GM18907 (cell line): ENCODE data around the gene CXCL14.

Source experiments
- ATAC-seq: cut with Tn5 transposase; IDR thresholded peaks from one replicate; pipeline ENCODE4 v1.9.1; 2021; ENCODE audit warnings: mild to moderate bottlenecking, moderate library complexity; ENCODE audit not compliant: unreplicated experiment

CXCL14 gene, protein sequence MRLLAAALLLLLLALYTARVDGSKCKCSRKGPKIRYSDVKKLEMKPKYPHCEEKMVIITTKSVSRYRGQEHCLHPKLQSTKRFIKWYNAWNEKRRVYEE

DNA sequence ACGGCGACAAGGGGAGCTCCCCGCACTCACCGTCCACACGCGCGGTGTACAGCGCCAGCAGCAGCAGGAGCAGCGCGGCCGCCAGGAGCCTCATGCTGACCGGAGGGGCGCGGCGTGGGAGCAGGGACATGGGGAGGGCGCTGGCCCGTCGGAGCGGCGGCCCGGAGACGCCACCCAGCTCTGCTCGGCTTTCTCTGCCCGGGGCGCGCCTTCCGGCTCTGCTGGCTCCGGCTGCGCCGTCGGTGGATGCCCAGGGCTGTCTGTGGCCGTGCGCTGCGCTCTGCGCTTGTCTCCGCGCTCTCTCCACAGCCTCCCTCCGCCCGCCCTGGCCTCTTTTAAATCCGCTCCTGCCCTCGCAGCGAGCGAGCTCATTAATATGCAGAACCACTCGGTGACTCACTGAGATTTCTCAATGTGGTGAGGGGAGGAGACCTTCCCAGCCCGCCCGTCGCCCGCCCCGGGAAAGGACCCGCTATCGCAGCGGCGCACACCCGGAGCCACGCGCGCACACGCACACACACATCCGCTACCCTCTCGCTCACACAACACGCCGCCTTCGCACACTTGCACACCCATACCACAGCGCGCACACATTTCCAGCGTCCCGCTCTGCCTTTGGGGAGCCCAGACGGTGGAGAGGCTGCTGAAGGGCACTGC lies at the start of gene CXCL14:
Gene CXCL14, minus strand, starts transcription at position 307 of the 657 bp plus-strand sequence. Its CDS starts 213 bp downstream, at position 94.
- no peak for ATAC-seq

DNA sequence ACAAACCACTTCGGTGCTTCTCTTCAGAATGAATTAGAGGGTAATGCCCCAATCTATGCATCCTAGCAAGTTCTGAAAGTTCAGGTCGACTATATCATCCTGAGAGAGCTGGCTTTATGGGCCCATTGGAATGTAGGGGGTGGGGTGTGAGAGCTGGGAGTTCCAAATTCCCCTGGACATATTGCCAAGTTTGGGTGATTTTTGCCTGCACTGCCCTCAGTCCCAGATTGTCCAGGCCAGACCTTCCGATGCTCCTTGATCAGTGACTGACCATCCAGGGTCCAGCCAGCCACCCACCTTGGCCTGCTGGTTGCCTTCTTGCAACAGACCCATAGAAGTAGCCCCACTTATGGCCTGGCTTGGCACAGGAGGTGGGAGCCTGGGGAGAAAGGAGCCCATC lies 47.8 kb upstream of the CXCL14 start:
- ATAC-seq: no peak

DNA sequence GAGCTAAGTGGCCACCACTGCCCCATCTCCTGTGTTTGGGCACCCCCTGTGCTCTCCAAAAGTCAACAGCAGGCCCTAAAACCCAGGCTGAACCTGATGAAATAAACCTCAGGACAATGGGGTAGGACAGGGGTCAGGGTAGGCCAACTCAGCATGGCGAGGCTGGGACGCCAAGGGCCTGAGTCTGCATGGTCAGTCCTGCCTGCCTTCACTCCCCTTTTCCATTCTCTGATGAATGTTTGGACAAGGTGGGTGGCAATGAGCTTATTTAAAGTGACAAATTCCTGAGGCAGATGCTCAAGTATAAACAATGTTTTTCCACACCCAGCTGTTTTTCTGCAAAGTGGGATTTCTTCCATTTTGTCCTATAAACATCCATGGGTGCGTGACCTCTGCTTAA lies 47.2 kb upstream of the CXCL14 start:
- no peak for ATAC-seq

DNA sequence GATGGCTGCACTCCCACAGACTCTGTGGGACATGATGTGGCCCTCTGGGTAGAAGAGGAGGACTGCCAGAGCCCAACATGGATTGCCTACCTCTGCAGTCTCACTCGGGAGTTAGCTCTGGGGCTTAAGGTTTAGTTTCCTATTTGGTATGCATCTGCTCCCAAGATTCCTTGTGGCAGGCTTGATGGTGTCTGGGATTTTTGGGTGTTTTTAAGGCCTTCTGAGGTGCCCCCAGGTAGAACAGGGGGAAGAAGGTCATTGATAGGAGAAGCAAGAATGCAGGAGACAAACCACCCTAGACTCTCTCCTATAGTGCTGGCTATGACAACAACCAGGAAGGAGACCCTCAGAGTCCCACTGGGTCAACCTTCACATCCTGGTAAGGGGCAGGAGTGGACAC lies 46.7 kb upstream of the CXCL14 start:
- ATAC-seq: no peak

DNA sequence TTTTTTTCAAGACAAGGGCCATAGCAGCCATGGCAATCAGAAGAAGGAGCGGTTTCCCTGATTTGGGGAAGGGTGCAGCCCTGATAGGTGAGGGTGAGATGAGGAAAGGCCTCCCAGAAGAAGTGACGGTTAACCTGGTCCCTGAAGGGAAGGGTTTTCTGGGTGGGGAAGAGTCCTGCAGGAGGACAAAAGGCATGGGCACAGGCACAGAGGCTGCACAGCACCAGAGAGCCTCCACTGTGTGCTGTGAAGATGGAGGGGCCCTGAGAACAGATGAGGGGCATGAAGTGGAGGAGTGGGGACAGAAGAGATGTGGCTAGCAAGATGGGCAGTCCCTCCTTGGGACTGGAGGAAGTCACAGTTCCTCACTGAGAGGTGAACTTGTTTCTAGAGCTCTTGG lies 46.3 kb upstream of the CXCL14 start:
- no peak for ATAC-seq

DNA sequence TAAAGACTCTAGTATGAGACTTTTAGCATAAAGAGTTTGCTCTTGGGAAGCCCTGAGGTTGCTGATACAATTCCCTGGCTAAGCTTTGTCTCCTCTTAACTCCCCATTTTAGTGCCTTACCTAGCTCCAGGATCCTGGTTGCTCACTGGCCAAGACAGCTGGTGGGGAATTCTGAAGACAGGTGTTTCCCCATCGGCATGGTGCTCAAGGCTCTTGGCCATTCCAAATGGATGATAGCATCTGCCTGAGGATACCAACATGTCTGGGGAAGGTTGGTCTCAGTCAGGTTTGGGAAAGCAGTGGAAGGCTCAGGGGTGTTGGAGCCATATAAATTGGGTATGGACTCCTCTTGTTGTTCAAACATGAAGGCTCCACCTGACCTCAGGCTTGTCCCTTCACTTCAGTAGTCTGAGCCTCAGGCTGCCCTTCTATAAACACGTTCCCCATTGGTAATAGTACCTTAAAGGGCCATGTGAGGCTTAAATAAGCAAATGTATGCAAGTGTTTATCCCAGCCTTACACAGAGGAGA lies 44.5 kb upstream of the CXCL14 start:
- no peak for ATAC-seq

DNA sequence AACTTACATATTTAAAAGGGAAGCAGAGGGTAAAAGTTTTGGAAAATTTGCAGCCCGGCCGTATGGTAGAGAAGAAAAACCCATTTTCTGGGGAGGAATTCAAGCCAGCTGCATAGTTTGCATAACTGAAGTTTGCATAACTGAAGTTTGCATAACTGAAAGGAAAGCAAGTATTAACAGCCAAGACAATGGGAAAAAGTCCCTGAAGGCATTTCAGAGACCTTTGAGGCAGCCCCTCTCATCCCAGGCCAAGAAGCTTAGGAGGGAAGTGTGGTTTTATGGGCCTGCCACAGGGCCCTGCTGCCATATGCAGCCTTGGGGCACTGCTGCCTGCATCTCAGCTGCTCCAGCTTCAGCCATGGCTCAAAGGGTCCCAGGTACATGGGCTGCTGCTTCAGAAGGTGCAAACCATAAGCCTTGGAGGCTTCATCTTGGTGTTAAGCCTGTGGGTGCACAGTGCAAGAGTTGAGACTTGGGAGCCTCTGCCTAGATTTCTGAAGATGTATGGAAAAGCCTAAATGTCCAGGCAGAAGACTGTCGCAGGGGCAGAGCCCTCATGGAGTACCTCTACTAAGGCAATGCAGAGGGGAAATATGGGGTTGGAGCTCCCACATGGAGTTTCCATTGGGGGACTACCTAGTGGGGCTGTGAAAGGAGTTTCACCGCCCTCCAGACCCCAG lies 36.9 kb upstream of the CXCL14 start:
- no peak for ATAC-seq

DNA sequence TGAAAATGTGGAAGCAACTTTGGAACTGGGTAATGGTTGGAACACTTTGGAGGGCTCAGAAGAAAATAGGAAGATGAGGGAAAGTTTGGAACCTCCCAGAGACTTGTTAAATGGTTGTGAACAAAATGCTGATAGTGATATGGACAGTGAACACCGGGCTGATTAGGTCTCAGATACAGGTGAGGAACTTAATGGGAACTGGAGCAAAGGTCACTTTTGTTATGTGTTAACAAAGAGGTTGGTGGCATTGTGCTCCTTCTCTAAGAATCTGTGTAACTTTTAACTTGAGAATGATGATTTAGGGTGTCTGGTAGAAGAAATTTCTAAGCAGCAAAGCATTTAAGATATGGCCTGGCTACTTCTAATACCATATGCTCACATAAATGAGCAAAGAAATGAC lies 36.4 kb upstream of the CXCL14 start:
- ATAC-seq: no peak

DNA sequence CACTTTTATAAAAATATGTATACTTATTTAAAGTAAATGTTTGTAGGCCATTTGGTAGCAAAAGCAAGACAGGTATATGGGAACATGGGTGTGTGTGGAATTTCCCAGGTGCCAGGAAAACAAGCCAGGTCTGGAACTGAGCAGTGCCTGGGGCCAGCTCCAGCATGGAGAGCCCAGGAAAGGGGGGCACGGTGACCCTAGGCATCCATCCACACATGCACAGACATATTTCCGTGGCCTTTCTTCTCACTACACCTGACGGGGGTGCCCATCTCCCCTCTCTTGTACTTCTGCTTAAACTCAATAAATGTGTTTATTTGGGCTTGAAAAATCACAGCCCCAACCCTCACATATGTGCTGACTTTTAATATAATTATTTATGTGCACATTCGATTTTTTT lies 31.2 kb upstream of the CXCL14 start:
- no peak for ATAC-seq

DNA sequence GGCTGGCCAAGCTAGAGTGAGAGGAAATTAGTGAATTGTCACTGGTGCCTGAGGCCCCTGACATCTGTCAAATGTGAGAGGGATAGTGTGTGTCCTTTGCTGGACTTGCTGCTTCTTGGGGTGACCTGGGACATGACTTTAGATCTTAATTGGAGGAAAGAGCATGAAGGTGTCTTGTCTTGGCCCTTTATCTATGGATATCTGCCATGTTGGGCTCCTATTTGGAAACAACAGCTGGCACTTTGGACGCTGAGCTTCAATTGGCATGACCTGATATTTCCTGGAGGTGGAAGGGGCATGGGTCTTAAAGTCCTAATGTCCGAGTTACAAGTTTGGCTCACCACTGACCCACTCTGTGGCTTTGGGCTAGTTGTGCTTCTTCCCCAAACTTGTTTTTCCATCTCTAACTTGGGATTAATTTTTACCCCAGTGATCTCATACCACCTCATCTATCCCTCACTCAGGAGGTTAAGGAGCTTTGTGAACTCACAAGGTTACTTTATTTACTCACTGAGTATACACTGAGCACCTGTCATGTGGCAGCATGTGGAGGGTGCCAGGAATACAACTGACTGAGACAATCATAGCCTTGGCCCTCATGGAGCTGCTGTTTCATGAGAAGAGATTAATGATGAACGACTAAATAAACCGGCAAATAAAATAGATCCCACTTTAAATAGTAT lies 30.1 kb upstream of the CXCL14 start:
- no peak for ATAC-seq

DNA sequence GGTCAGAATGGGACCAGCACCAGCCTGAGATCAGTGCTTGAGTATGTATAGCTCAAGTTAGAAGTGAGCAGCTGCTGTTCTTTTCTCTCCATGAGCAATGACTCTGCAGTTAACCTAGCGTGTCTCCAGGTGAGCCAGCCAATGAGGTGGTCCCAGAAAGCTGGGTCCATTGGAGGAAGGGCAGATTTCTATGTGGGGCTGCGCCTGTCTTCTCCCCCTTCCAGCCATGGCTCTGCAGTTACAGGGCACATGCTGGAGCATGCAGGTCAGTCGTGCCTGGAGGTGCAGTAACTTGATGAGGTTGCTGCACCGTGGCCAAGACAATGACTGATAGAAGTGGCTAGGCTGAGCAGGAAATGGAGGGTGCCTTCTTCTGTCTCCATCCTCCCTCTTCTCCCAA lies 29.6 kb upstream of the CXCL14 start:
- ATAC-seq: no peak

DNA sequence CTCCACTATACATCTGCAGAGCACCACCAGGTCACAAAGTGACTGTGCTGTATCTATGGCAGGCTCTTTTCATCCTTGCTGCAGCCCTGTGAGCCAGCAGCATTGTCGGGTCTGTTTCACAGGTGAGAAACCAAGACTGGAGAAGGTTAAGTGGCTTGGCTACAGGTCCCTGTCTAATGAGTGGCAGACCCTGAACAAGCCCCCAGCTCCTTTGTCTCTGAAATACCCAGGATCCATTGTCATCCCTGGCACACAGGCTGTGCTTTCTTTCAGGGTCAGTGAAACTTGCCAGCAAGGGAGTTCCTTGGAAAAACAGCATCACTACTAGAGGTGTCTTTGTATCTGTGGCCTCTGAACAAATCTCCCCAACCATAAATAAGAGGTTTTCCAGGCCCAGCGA lies 27.6 kb upstream of the CXCL14 start:
- ATAC-seq: no peak

DNA sequence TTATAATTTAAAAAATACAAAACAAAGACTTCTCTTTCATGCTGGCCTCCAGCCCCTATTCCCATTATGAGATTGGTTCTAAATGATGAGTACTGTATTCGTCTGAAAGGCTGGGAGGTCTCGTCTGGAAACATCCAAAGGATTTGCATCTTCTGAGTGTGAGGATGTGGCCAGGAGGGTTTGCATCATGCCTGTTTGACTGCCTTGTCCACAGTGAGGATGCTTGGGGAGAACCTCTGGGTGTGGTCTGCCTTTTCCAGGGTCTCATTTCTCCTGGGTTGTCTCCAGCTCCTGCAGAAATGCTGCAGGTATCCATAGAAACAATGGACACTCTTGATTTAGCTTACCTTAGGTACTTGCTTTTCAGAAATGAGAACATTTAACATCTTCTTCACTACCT lies 26.4 kb upstream of the CXCL14 start:
- ATAC-seq: no peak

DNA sequence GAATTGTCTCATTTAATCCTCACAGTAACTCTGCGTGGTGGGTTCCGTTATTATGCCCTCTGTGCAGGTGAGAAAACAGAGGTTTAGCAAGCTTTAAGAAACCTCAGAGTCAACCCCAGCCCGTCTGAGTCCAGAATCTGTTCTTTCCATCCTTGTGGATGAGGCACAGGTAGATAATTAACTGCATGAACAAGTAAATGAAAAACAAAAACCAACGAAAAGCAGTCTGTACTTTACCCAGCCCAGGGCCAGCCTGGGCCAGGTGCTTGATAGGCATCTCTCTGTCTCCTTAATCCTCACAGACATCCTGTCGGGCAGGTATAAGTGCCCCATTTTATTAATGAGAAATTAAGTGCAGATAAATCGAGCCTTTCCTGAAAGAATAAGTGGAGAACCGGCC lies 25.3 kb upstream of the CXCL14 start:
- ATAC-seq: no peak

DNA sequence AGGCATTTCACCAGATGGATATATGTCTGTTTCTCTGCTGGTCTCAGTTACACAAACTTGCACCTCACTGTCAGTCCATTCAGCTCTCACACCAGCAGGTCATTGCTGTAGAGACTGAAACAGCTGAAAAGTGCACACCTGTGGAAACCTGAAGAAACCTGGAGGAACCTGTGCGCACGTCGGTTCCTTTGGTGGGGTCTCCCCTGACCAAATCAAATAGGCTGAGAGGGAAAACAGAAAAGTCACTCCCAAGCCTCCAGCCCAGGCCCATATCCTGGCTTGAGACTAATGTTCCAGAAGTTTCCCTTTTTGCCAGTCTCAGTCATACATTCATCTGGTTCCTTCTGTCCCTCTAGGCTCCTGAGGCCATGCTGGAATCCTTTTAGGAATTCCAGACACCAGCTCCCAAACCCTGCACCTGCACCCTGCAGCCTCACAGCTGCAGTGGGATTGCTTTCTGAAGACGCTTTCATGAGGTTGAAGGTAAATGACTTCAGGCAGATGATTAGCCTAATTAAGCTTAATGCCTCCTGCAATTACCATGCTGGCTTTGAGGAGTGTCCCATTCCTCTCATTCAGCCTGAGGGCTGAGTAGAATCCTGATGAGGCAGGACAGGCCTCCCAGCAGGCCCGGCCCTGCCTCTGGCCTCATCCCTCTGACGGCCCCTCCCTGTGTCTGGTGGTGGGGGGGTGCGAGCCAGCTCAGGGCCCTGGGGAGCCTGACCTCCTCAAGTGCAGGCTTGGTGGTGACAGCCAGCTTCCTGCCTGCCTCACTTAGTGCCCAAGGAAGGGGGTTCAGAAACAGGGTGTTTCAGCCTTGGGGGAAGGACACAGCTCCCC lies 24.3 kb upstream of the CXCL14 start:
- ATAC-seq: no peak

DNA sequence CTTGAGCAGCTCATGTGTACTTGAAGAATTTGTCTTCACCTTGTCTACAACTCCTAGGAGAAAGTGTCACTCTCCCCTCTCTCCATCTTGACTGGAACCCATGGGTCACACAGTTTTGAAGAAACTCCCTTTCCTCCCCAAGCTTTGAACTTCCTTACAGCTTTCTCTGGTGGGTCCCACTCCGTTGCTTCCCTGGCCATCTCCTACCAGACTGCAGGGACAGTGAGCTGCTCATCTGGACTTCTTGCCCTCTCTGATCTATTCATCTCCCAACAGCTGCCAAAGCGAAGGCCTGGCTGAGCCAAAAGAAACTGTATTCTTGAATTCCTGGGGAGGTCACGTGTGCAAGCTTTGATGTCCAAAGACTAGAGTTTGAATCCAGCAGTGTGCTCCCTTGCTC lies 22.7 kb upstream of the CXCL14 start:
- no peak for ATAC-seq

DNA sequence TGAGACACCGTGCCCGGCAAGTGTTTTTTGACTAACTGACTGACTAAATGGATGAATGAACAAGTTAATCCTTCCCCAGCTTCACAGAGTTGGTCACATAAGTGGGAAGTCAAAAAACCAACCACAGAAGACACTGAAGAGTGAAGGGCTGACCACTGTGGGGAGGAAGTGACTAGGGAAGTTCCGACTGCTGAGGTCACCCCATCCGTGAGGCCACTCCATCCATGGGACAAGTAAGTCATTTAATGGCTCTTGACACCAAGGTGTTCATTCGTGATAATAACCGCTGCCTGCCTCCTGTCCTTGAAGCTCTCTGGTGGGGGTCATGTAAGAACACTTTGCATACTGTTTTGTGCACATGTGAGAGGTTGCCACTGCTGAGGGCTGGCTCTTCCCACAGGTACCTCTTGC lies 22.2 kb upstream of the CXCL14 start:
- no peak for ATAC-seq

DNA sequence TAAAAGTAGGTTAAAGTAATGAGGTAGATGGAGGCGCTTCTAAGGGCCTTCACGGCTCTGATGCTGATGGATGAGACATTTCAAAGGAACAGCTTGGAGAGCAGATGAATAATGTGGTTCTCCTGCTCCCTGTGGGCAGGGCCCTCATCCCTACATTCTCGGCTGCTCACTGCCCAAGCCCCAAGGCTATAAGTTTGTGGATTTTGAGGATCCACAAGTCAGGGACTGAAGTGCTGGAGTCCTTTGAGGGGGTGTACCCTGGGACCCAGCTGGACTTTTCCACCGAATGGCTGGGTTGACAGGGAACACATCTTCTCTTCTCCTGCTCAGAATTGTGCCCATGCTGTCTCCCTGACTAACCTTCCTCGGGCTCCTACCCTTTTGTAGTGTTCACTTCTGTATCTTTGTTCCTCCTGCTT lies 21.4 kb upstream of the CXCL14 start:
- no peak for ATAC-seq

DNA sequence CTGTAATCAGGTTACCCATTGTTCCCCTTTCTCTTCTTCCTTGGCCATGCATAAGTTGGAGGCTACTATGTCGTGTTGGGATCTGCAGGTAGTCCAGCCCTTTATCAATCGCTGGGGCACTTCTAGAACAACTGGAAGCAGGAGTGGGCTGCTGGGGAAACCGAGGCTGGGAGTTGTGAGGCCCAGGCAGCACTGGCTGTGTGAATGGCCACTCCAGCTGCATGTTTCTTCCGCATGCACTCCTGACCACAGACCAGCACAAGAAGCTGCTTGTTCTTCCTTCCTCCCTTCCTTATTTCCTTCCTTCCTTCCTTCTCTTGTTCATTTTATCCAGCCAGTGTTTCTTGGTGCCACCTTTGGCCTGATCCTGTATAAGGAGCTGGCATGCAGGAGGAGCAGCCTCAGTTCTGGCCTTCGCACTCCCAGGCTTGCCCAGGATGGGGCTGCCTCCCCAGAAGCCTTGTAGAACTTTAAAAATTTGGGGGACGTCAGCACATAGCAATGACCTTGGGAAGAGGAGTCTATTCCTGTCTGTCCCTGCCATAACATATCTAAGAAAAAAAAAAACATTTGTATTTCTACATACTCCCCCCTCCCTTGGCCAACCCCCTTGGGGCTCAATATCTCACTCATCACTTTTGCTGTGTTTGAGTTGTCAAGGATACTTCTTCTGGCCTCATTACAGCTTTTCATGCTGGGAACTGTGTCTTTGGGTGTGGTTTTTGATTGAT lies 20.8 kb upstream of the CXCL14 start:
- ATAC-seq: no peak

DNA sequence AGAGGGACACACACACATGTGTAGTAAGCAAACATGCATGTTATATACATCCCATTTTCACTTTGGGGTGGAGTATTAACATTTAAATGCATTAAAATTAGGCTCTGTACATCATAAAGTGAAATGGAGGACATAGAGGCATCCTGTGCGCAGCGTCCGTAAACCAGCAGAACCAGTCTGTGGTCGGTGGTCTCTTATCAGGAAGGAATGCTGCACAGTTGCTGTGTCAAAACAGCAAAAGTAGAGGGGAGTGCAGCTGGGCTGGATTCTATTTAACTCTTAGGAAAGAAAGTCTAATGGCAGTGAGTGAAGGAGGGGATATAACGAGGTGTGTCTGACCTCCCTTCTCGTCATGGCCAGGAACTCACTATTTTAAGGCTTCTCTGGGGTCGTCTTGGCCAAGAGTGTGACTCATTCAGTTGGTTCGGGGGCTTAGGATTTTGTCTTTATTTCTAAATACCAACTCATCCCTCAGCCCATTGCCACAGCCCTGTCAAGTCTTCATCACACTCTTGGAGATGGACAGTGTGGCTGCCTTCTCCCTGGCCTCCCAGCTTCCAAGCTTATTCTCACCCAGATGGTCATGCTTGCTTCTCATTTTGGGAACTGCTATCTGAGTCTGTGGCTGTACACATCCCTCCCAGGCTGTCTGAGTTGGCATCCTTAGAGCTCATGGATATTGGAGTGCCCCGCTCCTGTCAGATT lies 20.1 kb upstream of the CXCL14 start:
- no peak for ATAC-seq
